Fibroblast of pulmonary artery (primary cell): ENCODE measurements around the gene RASL12.
"Not testable (repeated sequence)": the region's sequence is repeated elsewhere in the genome, so short reads cannot be mapped to it uniquely, and the experiment has no call there.

ENCODE experiments used
- DNase-seq: peaks from one replicate; pipeline ENCODE4 v3.0.0-alpha.2; 2010; ENCODE audit warnings: low read depth
- H3K4me3 ChIP-seq: replicated peaks from 2 replicates; pipeline ENCODE4 v1.5.1; 2011; ENCODE audit warnings: low read depth, mild to moderate bottlenecking, control low read depth, low read length, moderate library complexity
- CTCF ChIP-seq: IDR thresholded peaks from 2 replicates; pipeline ENCODE4 v1.5.1; 2011; ENCODE audit warnings: mild to moderate bottlenecking, control low read depth, low read length, inconsistent platforms; ENCODE audit errors: missing control alignments

Gene RASL12

DNA sequence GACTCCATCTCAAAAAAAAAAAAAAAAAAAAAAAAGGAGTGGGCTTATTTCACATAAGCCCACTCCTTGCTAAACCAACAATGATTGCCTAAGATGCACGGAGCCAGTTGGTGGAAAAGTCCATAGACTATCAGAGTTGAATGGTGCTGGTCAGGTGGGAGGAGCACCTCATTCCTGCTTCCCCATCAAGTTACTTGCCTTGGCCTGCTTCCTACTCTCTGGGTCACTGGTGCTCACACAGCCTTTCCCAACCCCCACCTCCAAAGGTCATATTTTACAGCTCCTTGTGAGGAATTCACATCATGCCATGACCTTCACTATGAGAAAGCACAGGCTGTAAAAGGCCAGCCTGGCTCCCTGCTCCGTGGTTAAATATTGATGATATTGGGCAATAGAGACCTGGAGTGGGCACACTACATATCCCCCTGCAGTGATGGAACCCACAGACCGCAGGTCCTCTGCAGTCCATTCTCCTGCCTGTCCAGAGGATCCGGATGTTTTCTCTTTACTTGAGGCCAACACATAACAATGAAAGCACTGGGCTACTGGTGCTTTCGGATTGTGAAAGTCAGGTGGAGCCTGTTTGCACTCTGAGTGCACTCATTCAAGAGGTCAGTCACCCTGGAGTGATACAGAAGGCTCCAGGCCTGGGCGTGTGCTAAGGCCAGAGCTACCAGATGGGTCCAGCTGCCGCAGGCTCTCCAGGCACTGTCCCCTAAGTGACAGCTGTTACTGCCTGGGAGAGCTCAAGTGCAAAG lies 22.9 kb downstream of the RASL12 start, which contains the start of gene SLC51B:
TSS of gene SLC51B (plus strand) at position 664 of the 758 bp plus-strand sequence. CDS start 4,618 bp downstream, outside the sequence.
- no peak for TF ChIP-seq CTCF
- DNase-seq, result peak; percentile 34
- H3K4me3 ChIP-seq, result no peak within 1 kb of the TSS

- H3K4me3 ChIP-seq, result not testable (repeated sequence)
- DNase-seq, result peak; percentile 46
These were observed 23.6 kb downstream of the RASL12 start for GRCh38 chr15:65044218-65044617.

- no peak overlapping the region for H3K4me3 ChIP-seq
- TF ChIP-seq CTCF, result no peak
- no peak for DNase-seq
These were observed 24.9 kb downstream of the RASL12 start for GRCh38 chr15:65042776-65043327.

GRCh38 chr15:65041787-65042186 lies 26.0 kb downstream of the RASL12 start:
- no peak for DNase-seq
- TF ChIP-seq CTCF, result no peak
- H3K4me3 ChIP-seq, result no peak overlapping the region

DNA sequence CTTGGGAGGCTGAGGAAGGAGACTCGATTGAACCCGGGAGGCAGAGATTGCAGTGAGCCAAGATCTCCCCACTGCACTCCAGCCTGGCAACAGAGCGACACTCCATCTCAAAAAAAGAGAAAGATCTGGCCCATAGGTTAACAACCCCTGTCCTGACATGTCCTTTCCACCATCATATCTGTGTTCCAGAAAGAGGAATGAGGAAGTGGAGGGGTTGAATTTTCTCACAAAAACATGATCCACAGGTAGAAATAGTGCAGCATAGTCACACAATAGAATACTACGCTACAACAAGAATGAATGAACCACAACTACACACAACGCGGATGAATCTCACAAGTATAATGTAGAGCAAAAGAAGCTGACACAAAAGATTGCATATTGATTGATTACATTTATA lies 27.3 kb downstream of the RASL12 start:
- no peak for DNase-seq
- H3K4me3 ChIP-seq, result no peak overlapping the region
- TF ChIP-seq CTCF, result no peak

GRCh38 chr15:65038836-65039235 lies 29.0 kb downstream of the RASL12 start:
- no peak for DNase-seq
- no peak overlapping the region for H3K4me3 ChIP-seq
- TF ChIP-seq CTCF, result no peak

GRCh38 chr15:65038428-65038827 lies 29.4 kb downstream of the RASL12 start:
- H3K4me3 ChIP-seq, result no peak overlapping the region

More at GRCh38 chr15:65038428-65038827, 29.4 kb downstream of the RASL12 start:
- DNase-seq, result no peak
- TF ChIP-seq CTCF, result no peak
